22Rv1 (cell line): ENCODE data around the gene KLRC1.

Experiments used
- ZFX ChIP-seq: fragments of 450-650 bp; IDR thresholded peaks from 2 replicates; pipeline ENCODE4 v1.6.1; 2017; ENCODE audit warnings: antibody characterized with exemption, borderline replicate concordance
- TF ChIP-seq, protein P1 (sequence below): fragments of 450-650 bp; IDR thresholded peaks from 2 replicates; pipeline ENCODE4 v1.5.1; 2017; ENCODE audit warnings: mild to moderate bottlenecking

DNA sequence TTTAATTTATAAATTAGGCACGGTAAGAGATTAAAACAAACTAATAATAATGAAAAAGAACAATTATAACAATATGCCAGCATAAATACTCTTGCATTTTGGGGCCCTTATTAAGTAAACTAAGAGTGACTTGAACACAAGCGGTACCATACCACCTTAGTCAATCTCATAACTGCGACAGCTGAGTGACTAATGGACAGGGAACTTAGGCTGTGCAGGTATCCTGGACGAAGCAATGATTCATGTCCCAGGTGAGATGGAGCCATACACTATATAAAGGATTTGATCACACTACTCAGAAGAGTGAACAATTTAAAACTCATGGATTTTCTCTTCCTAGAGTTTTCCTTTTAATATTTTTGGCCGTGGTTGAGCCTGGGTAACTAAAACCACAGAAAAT lies 47.9 kb downstream of the KLRC1 start:
- TF ChIP-seq, protein P1, sequence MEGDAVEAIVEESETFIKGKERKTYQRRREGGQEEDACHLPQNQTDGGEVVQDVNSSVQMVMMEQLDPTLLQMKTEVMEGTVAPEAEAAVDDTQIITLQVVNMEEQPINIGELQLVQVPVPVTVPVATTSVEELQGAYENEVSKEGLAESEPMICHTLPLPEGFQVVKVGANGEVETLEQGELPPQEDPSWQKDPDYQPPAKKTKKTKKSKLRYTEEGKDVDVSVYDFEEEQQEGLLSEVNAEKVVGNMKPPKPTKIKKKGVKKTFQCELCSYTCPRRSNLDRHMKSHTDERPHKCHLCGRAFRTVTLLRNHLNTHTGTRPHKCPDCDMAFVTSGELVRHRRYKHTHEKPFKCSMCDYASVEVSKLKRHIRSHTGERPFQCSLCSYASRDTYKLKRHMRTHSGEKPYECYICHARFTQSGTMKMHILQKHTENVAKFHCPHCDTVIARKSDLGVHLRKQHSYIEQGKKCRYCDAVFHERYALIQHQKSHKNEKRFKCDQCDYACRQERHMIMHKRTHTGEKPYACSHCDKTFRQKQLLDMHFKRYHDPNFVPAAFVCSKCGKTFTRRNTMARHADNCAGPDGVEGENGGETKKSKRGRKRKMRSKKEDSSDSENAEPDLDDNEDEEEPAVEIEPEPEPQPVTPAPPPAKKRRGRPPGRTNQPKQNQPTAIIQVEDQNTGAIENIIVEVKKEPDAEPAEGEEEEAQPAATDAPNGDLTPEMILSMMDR = no peak
- no peak for TF ChIP-seq ZFX
